GM15510 (cell line): ENCODE results near the gene ZNF143.

Source experiments
- POLR2A ChIP-seq: IDR thresholded peaks from 3 replicates; pipeline ENCODE4 v1.6.1; 2011; ENCODE audit warnings: borderline replicate concordance; ENCODE audit not compliant: insufficient read length; ENCODE audit errors: extremely low read depth

Gene ZNF143

GRCh38 chr11:9575260-9576240, 114.7 kb downstream of the ZNF143 start:
- TF ChIP-seq POLR2A = no peak

DNA sequence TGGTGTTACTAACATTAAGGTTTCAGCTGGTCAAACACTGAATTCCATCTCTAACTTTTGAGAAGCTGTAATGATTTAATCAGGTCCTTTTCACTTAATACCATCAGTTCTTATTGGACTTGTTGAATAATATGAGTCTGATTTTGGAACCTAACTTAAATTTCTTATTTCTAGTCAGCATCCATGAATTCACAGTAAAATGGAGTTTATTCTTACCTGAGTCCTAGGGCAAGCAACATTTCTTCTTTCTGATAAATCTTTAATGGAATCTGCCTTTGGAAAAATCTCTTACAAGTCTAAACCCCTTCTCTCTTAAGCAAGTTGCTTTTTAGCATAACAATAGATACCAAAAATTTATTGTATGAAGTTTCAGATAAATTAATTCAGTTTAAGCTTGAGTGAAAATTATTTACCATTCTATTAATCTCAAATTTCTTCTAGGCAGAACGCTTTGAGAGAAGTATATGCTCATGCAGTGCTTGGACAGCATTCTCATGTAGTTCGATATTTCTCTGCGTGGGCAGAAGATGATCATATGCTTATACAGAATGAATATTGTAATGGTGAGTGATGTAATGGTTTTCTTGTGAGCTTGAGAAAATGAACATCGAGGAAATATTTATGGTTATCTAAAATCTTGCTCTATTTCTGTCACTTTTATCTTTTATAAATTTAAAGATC, 116.0 kb downstream of the ZNF143 start:
- TF ChIP-seq POLR2A = no peak

GRCh38 chr11:9577556-9577955, 116.7 kb downstream of the ZNF143 start:
- no peak for TF ChIP-seq POLR2A
